T-cell (primary cell): ENCODE measurements around the gene CLEC10A. TPM values are rescaled to one million over a fixed set of nuclear protein-coding genes. Genes with fewer than 3 reads are reported as not detected.
A peak's percentile ranks its signal among the peaks of the same experiment; 100 is the strongest.
"Not testable (repeated sequence)": the region's sequence is repeated elsewhere in the genome, so short reads cannot be mapped to it uniquely, and the experiment has no call there.

Experiments
- ATAC-seq, 4 experiments: fragments of 200-7000 bp in 3 of 4; fragments of 150-1000 bp in 1 of 4; cut with Tn5 transposase; replicated peaks in 1 of 4; 1 replicate in 3 of 4; 2 replicates in 1 of 4; pipeline ENCODE4 v1.10.0; 2021; ENCODE audit warnings: moderate library complexity in 3 of 4, mild to moderate bottlenecking in 2 of 4, moderate number of reproducible peaks in 1 of 4
- CTCF ChIA-PET, 2 donors: fragments of 300-600 bp; sonication (Branson Sonifier 250); formaldehyde crosslinking; loops; one replicate each; lab custom pipeline; 2022; ENCODE audit warnings: antibody characterized with exemption in 2 of 2; lab: Charles Lee
- POLR2A ChIA-PET, 2 donors: fragments of 300-600 bp; sonication (Branson Sonifier 250); formaldehyde crosslinking; loops; one replicate each; lab custom pipeline; 2022; ENCODE audit warnings: antibody characterized with exemption in 2 of 2; lab: Charles Lee
- DNase-seq, 35 experiments: peaks; one replicate each; pipeline versions ENCODE4 v3.0.0 to v3.0.0-alpha.2; 2013 to 2023
- H3K27ac ChIP-seq: one replicate; pipeline ENCODE4 v1.5.1; 2013; ENCODE audit warnings: low read length
- H3K27me3 ChIP-seq, 2 experiments: replicated peaks in 1 of 2; 1 replicate in 1 of 2; 2 replicates in 1 of 2; pipeline versions ENCODE4 v1.6.1 to v1.7.0; 2013; ENCODE audit warnings: low read length in 1 of 2, mixed read lengths in 1 of 2; ENCODE audit not compliant: control insufficient read depth in 2 of 2, insufficient read depth in 2 of 2; ENCODE audit errors: extremely low read depth in 1 of 2
- H3K36me3 ChIP-seq, 2 donors: 1 replicate in 1 of 2; 2 replicates in 1 of 2; pipeline versions ENCODE4 v1.6.1 to v1.7.0; 2013; ENCODE audit warnings: low read length in 1 of 2; ENCODE audit not compliant: control insufficient read depth in 2 of 2, insufficient read depth in 1 of 2; ENCODE audit errors: extremely low read depth in 1 of 2
- H3K4me1 ChIP-seq, 2 experiments: 1 replicate in 1 of 2; 2 replicates in 1 of 2; pipeline versions ENCODE4 v1.6.1 to v1.7.0; 2013; ENCODE audit warnings: low read length in 2 of 2, mixed read lengths in 1 of 2; ENCODE audit not compliant: insufficient read depth in 2 of 2, control insufficient read depth in 1 of 2; ENCODE audit errors: extremely low read depth in 1 of 2
- H3K4me3 ChIP-seq, 2 donors: 1 replicate in 1 of 2; 2 replicates in 1 of 2; pipeline versions ENCODE4 v1.5.1 to v1.7.0; 2013; ENCODE audit warnings: mild to moderate bottlenecking in 2 of 2, low read length in 1 of 2, moderate library complexity in 1 of 2; ENCODE audit not compliant: control insufficient read depth in 1 of 2; ENCODE audit errors: extremely low read depth in 1 of 2
- H3K9me3 ChIP-seq: 2 replicates; pipeline ENCODE4 v1.7.0; 2013
- H3K27ac Mint-ChIP-seq, 2 donors: one replicate each; pipeline ENCODE4 v1.8.0; 2020 to 2021; ENCODE audit warnings: mild to moderate bottlenecking in 2 of 2, mixed read lengths in 2 of 2
- H3K27me3 Mint-ChIP-seq, 2 donors: one replicate each; pipeline ENCODE4 v1.8.0; 2021 to 2022; ENCODE audit warnings: mixed read lengths in 2 of 2
- H3K36me3 Mint-ChIP-seq: one replicate; pipeline ENCODE4 v1.8.0; 2021; ENCODE audit warnings: mixed read lengths
- H3K4me1 Mint-ChIP-seq, 3 donors: one replicate each; pipeline ENCODE4 v1.8.0; 2020 to 2022; ENCODE audit warnings: mixed read lengths in 3 of 3, mild to moderate bottlenecking in 1 of 3
- H3K4me3 Mint-ChIP-seq, 3 donors: one replicate each; pipeline ENCODE4 v1.8.0; 2020 to 2022; ENCODE audit warnings: mild to moderate bottlenecking in 3 of 3, mixed read lengths in 3 of 3, moderate library complexity in 3 of 3
- H3K9me3 Mint-ChIP-seq, 3 donors: one replicate each; pipeline ENCODE4 v1.8.0; 2020 to 2022; ENCODE audit warnings: mixed read lengths in 3 of 3
- WGBS: methylation state at CpG from one replicate; pipeline ENCODE4 v1.1.5; 2013; ENCODE audit warnings: missing lambda C conversion rate; ENCODE audit not compliant: insufficient coverage; 5-methylcytosine and 5-hydroxymethylcytosine counted together
- total RNA-seq, 35 experiments: library from RNA in 6 of 35; stranded (reverse) in 6 of 35; fragments of 120-200 nt in 1 of 35; gene quantifications; one replicate each; pipeline versions ENCODE4 v1.2.1 to v1.2.4 and lab custom pipeline; 2013 to 2026

The CLEC10A gene
- total RNA-seq, 5 donors from 2014 or later (not counting 1 experiment from before 2014, with no cell fraction given) = not detected

- ATAC-seq (no peak), DNase-seq (no peak)
- no peak overlapping the region for H3K27ac ChIP-seq
- peaks cover 13 to 14% of the 10 kb centered on the region in 2 donors for H3K27me3 Mint-ChIP-seq
- peaks cover 0 to 8% of the 10 kb centered on the region in 2 experiments for H3K27me3 ChIP-seq
- no peaks in the 10 kb centered on the region for H3K9me3 ChIP-seq
- H3K36me3 Mint-ChIP-seq = no peaks in the 10 kb centered on the region
- H3K27ac Mint-ChIP-seq = no peak overlapping the region
- H3K36me3 ChIP-seq = no peaks in the 10 kb centered on the region
- H3K4me3 ChIP-seq = no peak overlapping the region
- H3K4me3 Mint-ChIP-seq = no peak overlapping the region
- ChIA-PET POLR2A (no interaction called here), CTCF (interaction anchor here in 1 of 2 donors (0.6 kb wide), 3 partner anchors 11 to 46 kb away, joined by 3 to 5 read pairs (median 3); no protein-coding TSS in a partner anchor)
- H3K4me1 Mint-ChIP-seq = peaks cover 5 to 6% (median 5%) of the 10 kb centered on the region in 3 donors
- no peaks in the 10 kb centered on the region for H3K4me1 ChIP-seq
- no peaks in the 10 kb centered on the region for H3K9me3 Mint-ChIP-seq
- WGBS = 70% methylated on average over 7 of the region's 7 CpGs
These were observed 21.1 kb downstream of the CLEC10A start for GRCh38 chr17:7058831-7059447.

GRCh38 chr17:7056386-7056785 is 23.7 kb downstream of the CLEC10A start:
- no peak overlapping the region for H3K4me3 ChIP-seq
- H3K4me3 Mint-ChIP-seq = no peak overlapping the region
- H3K27me3 ChIP-seq = peaks cover 0 to 9% of the 10 kb centered on the region in 2 experiments
- WGBS = no CpG with 5 or more reads among the region's 4 CpGs
- no peaks in the 10 kb centered on the region for H3K36me3 ChIP-seq
- DNase-seq (no peak), ATAC-seq (no peak)
- no peak overlapping the region for H3K27ac ChIP-seq
- H3K4me1 ChIP-seq = peaks cover 0 to 4% of the 10 kb centered on the region in 2 experiments
- peaks cover 7 to 12% (median 10%) of the 10 kb centered on the region in 3 donors for H3K4me1 Mint-ChIP-seq
- no peaks in the 10 kb centered on the region for H3K9me3 Mint-ChIP-seq
- ChIA-PET CTCF (interaction anchor here in 1 of 2 donors (0.7 kb wide), 1 partner anchor 69 kb away, joined by 5 read pairs; no protein-coding TSS in a partner anchor), POLR2A (no interaction called here)
- H3K9me3 ChIP-seq = no peaks in the 10 kb centered on the region
- H3K27ac Mint-ChIP-seq = no peak overlapping the region
- H3K27me3 Mint-ChIP-seq = peaks cover 0 to 3% of the 10 kb centered on the region in 2 donors
- H3K36me3 Mint-ChIP-seq = no peaks in the 10 kb centered on the region

GRCh38 chr17:7050583-7050982 is 29.5 kb downstream of the CLEC10A start:
- H3K9me3 ChIP-seq, H3K36me3 ChIP-seq, POLR2A ChIA-PET, DNase-seq, H3K27me3 Mint-ChIP-seq, H3K36me3 Mint-ChIP-seq, H3K27ac Mint-ChIP-seq, H3K4me3 ChIP-seq, H3K27ac ChIP-seq, H3K4me3 Mint-ChIP-seq, H3K9me3 Mint-ChIP-seq, H3K27me3 ChIP-seq, ATAC-seq: not testable (repeated sequence)
- WGBS = 82% methylated on average over 8 of the region's 9 CpGs
- CTCF ChIA-PET = interaction anchor here (1.1 to 2.8 kb wide), 2 partner anchors 83 to 86 kb away, joined by 3 to 12 read pairs; no protein-coding TSS in a partner anchor
- H3K4me1 ChIP-seq = peaks cover 12 to 21% of the 10 kb centered on the region in 2 experiments
- peaks cover 21 to 29% (median 27%) of the 10 kb centered on the region in 3 donors for H3K4me1 Mint-ChIP-seq

GRCh38 chr17:7048968-7049367 is 31.1 kb downstream of the CLEC10A start:
- Histone ChIP-seq H3K27me3 (peaks cover 0 to 9% of the 10 kb centered on the region in 2 experiments), H3K27ac (no peak overlapping the region), H3K4me1 (peaks cover 12 to 25% of the 10 kb centered on the region in 2 experiments), H3K36me3 (no peaks in the 10 kb centered on the region), H3K9me3 (no peaks in the 10 kb centered on the region), H3K4me3 (no peak overlapping the region)
- Mint-ChIP-seq H3K27me3 (no peaks in the 10 kb centered on the region), H3K36me3 (no peaks in the 10 kb centered on the region), H3K4me1 (peaks cover 23 to 31% (median 30%) of the 10 kb centered on the region in 3 donors), H3K4me3 (no peak overlapping the region), H3K27ac (peak overlapping the region in 1 of 2 donors; percentile 13), H3K9me3 (no peaks in the 10 kb centered on the region)
- DNase-seq (no peak), ATAC-seq (no peak)
- ChIA-PET CTCF (interaction anchor here in 1 of 2 donors (0.9 kb wide), 1 partner anchor 84 kb away, joined by 3 read pairs; no protein-coding TSS in a partner anchor), POLR2A (no interaction called here)
- 100% methylated on average over 1 of the region's 6 CpGs for WGBS

- H3K4me1 Mint-ChIP-seq = peaks cover 25 to 35% (median 31%) of the 10 kb centered on the region in 3 donors
- ATAC-seq = no peak
- ChIA-PET CTCF (interaction anchor here (0.5 to 3.0 kb wide), 8 partner anchors 11 to 264 kb away, joined by 3 to 42 read pairs (median 5); no protein-coding TSS in a partner anchor), POLR2A (interaction anchor here (0.6 kb wide), 2 partner anchors 91 to 580 kb away, joined by 4 read pairs; no protein-coding TSS in a partner anchor)
- WGBS = no CpG with 5 or more reads among the region's 6 CpGs
- Histone ChIP-seq H3K4me3 (peak overlapping the region in 1 of 2 donors; percentile 48), H3K36me3 (no peaks in the 10 kb centered on the region), H3K4me1 (peaks cover 18 to 39% of the 10 kb centered on the region in 2 experiments), H3K27ac (peak overlapping the region; percentile 69), H3K9me3 (no peaks in the 10 kb centered on the region), H3K27me3 (peaks cover 0 to 23% of the 10 kb centered on the region in 2 experiments)
- H3K4me3 Mint-ChIP-seq = peak overlapping the region; percentile 45 to 83 (median 79)
- H3K27ac Mint-ChIP-seq = peak overlapping the region in 1 of 2 donors; percentile 39
- no peaks in the 10 kb centered on the region for H3K36me3 Mint-ChIP-seq
- no peaks in the 10 kb centered on the region for H3K27me3 Mint-ChIP-seq
- DNase-seq = no peak
- no peaks in the 10 kb centered on the region for H3K9me3 Mint-ChIP-seq
These were observed 32.5 kb downstream of the CLEC10A start for GRCh38 chr17:7047566-7047965.

GRCh38 chr17:7046725-7047397 is 33.2 kb downstream of the CLEC10A start:
- POLR2A ChIA-PET = interaction anchor here in 1 of 2 donors (0.6 to 1.9 kb wide), 3 partner anchors 11 to 256 kb away, joined by 4 to 6 read pairs (median 5); partner anchors contain the start of gene SLC16A13
- Mint-ChIP-seq H3K27ac (peak overlapping the region; percentile 86 to 92), H3K4me3 (peak overlapping the region; percentile 78 to 83 (median 79)), H3K4me1 (peaks cover 27 to 38% (median 31%) of the 10 kb centered on the region in 3 donors)
- Histone ChIP-seq H3K4me1 (peaks cover 21 to 42% of the 10 kb centered on the region in 2 experiments), H3K27me3 (peaks cover 0 to 23% of the 10 kb centered on the region in 2 experiments), H3K27ac (peak overlapping the region; percentile 70), H3K4me3 (peak overlapping the region; percentile 48 to 64)
- not testable (repeated sequence) for H3K36me3 ChIP-seq, H3K9me3 Mint-ChIP-seq, H3K9me3 ChIP-seq, H3K27me3 Mint-ChIP-seq, H3K36me3 Mint-ChIP-seq
- DNase-seq (peak; percentile 41 to 88 (median 75)), ATAC-seq (peak; percentile 36 to 54 (median 38))
- CTCF ChIA-PET = interaction anchor here in 1 of 2 donors (1.0 to 3.4 kb wide), 9 partner anchors 9 to 283 kb away, joined by 5 to 48 read pairs (median 9); partner anchors contain the start of genes NEURL4 and SLC16A13
- 3% methylated on average over 15 of the region's 26 CpGs for WGBS
